Endothelial cell of umbilical vein (primary cell): ENCODE data around the gene SNX10.

Experiments used
- EZH2 ChIP-seq: IDR thresholded peaks from 2 replicates; pipeline ENCODE4 v1.6.1; 2012; ENCODE audit warnings: borderline replicate concordance, low read depth, mild to moderate bottlenecking, moderate library complexity, low read length, inconsistent platforms; ENCODE audit not compliant: severe bottlenecking
- FOS ChIP-seq: IDR thresholded peaks from 2 replicates; pipeline ENCODE4 v1.6.1; 2011; ENCODE audit warnings: mild to moderate bottlenecking, low read length, moderate library complexity, borderline replicate concordance; ENCODE audit not compliant: insufficient read depth
- GATA2 ChIP-seq: IDR thresholded peaks from 2 replicates; pipeline ENCODE4 v1.7.0; 2011; ENCODE audit warnings: low read depth, mild to moderate bottlenecking, moderate library complexity, mixed read lengths, low read length; ENCODE audit not compliant: insufficient read length, insufficient read depth
- MYC ChIP-seq: IDR thresholded peaks from one replicate; pipeline ENCODE4 v1.6.1; 2011; ENCODE audit warnings: mild to moderate bottlenecking, low read depth, low read length
- POLR2A ChIP-seq: IDR thresholded peaks from 2 replicates; pipeline ENCODE4 v1.6.1; 2012; ENCODE audit warnings: low read depth, mild to moderate bottlenecking, control low read depth, low read length
- POLR2AphosphoS5 ChIP-seq: IDR thresholded peaks from 2 replicates; pipeline ENCODE4 v1.6.1; 2012; ENCODE audit warnings: low read depth, mild to moderate bottlenecking, control low read depth, low read length, moderate library complexity; ENCODE audit not compliant: insufficient read depth
- TF ChIP-seq, protein P1 (sequence below), 2 donors: IDR thresholded peaks; 1 replicate in 1 of 2; 2 replicates in 1 of 2; pipeline ENCODE4 v1.5.1; 2011; ENCODE audit warnings: low read length in 2 of 2, mild to moderate bottlenecking in 2 of 2, moderate library complexity in 2 of 2, control low read depth in 1 of 2, inconsistent platforms in 1 of 2, low read depth in 1 of 2; ENCODE audit not compliant: insufficient read depth in 1 of 2; ENCODE audit errors: extremely low read depth in 1 of 2
- TF ChIP-seq, protein P2 (sequence below): IDR thresholded peaks from 2 replicates; pipeline ENCODE4 v1.6.1; 2011; ENCODE audit not compliant: insufficient read depth, insufficient read length

DNA sequence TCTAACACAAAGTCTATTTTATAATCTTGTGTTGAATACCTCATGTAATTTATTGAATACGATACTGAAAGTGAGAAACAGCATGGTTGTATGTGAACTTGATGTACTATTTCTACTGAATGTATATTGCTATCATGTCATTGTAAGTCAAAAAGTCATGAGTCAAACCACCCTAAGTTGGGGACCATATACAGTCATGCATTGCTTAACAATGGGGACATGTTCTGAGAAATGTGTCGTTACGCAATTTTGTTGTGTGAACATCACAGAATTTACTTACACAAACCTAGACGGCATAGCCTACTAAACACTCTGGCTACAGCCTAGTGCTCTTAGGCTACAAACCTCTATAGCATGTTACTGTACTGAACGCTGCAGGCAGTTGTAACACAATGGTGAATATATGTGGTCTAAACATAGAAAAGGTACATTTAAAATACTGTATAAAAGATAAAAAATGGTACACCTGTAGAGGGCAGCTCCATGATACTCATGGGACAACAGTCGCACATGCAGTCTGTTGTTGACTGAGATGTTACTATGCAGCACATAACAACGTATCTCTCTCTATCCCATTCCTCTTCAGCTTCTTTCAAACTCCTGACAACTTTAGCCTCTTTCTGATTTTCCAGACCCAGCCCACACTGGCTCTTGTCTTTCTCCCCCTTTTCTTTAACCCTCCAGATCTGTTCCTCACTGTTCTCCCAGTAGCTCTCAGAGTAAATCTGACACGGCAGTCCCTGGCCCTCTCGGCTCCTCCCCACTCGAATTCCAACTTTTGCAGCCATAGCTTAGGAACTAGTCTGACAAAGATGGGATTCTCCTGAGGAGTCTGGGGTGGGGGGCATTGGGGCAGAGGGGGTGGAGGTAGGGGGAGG, 90.1 kb downstream of the SNX10 start:
- TF ChIP-seq POLR2AphosphoS5 (no peak), EZH2 (no peak), GATA2 (no peak), FOS (no peak), POLR2A (no peak), MYC (no peak)
- TF ChIP-seq, protein P1, sequence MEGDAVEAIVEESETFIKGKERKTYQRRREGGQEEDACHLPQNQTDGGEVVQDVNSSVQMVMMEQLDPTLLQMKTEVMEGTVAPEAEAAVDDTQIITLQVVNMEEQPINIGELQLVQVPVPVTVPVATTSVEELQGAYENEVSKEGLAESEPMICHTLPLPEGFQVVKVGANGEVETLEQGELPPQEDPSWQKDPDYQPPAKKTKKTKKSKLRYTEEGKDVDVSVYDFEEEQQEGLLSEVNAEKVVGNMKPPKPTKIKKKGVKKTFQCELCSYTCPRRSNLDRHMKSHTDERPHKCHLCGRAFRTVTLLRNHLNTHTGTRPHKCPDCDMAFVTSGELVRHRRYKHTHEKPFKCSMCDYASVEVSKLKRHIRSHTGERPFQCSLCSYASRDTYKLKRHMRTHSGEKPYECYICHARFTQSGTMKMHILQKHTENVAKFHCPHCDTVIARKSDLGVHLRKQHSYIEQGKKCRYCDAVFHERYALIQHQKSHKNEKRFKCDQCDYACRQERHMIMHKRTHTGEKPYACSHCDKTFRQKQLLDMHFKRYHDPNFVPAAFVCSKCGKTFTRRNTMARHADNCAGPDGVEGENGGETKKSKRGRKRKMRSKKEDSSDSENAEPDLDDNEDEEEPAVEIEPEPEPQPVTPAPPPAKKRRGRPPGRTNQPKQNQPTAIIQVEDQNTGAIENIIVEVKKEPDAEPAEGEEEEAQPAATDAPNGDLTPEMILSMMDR (IDR thresholded peaks at IDR 0.05; ENCODE audit: extremely low read depth in 1 of 2, insufficient read depth in 1 of 2, low read depth in 1 of 2, low read length in 2 of 2): no peak
- TF ChIP-seq, protein P2, sequence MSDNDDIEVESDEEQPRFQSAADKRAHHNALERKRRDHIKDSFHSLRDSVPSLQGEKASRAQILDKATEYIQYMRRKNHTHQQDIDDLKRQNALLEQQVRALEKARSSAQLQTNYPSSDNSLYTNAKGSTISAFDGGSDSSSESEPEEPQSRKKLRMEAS: no peak
